Nephron progenitor cell (in vitro differentiated cells): ENCODE results near the gene CD14.
"Not testable (repeated sequence)": the region's sequence is repeated elsewhere in the genome, so short reads cannot be mapped to it uniquely, and the experiment has no call there.

ENCODE experiments used
- DNase-seq: peaks from one replicate; pipeline ENCODE4 v3.0.0; 2021
- H3K27ac Mint-ChIP-seq: 2 replicates; pipeline ENCODE4 v1.8.0; 2021; ENCODE audit warnings: mild to moderate bottlenecking, moderate library complexity, mixed read lengths
- H3K27me3 Mint-ChIP-seq: 2 replicates; pipeline ENCODE4 v1.8.0; 2021; ENCODE audit warnings: mild to moderate bottlenecking, low read depth, mixed read lengths; ENCODE audit not compliant: poor library complexity
- H3K36me3 Mint-ChIP-seq: 2 replicates; pipeline ENCODE4 v1.8.0; 2021; ENCODE audit warnings: low read depth, mixed read lengths
- H3K4me1 Mint-ChIP-seq: 2 replicates; pipeline ENCODE4 v1.8.0; 2021; ENCODE audit warnings: mixed read lengths
- H3K4me3 Mint-ChIP-seq: 2 replicates; pipeline ENCODE4 v1.8.0; 2021; ENCODE audit warnings: mild to moderate bottlenecking, moderate library complexity, mixed read lengths
- H3K9me3 Mint-ChIP-seq: 2 replicates; pipeline ENCODE4 v1.8.0; 2021; ENCODE audit warnings: mild to moderate bottlenecking, moderate library complexity, mixed read lengths
- TF ChIP-seq, protein P1 (sequence below): fragments of 200-600 bp; sonication (generic); IDR thresholded peaks from 2 replicates; pipeline ENCODE4 v1.5.0; 2021; ENCODE audit warnings: antibody characterized with exemption

CD14 gene

DNA sequence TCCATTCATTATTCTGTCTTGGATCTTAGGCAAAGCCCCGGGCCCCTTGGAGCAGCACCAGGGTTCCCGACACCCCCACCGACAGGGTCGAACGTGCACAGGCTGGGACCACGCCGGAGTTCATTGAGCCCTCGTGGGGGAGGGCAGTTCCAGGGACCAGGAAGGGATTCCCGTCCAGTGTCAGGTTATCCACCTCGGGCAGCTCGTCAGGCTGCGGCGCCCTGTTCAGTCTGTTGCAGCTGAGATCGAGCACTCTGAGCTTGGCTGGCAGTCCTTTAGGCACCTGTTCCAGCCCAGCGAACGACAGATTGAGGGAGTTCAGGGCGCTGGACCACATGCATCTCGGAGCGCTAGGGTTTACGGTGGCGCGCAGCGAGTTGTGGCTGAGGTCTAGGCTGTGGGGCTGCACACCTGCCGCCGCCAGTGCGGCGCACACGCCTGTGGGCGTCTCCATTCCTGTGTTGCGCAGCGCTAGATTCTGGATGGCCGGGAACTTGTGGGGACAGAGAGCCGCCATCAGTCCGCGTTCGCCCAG is 1.1 kb downstream of the CD14 start:
- TF ChIP-seq, protein P1, sequence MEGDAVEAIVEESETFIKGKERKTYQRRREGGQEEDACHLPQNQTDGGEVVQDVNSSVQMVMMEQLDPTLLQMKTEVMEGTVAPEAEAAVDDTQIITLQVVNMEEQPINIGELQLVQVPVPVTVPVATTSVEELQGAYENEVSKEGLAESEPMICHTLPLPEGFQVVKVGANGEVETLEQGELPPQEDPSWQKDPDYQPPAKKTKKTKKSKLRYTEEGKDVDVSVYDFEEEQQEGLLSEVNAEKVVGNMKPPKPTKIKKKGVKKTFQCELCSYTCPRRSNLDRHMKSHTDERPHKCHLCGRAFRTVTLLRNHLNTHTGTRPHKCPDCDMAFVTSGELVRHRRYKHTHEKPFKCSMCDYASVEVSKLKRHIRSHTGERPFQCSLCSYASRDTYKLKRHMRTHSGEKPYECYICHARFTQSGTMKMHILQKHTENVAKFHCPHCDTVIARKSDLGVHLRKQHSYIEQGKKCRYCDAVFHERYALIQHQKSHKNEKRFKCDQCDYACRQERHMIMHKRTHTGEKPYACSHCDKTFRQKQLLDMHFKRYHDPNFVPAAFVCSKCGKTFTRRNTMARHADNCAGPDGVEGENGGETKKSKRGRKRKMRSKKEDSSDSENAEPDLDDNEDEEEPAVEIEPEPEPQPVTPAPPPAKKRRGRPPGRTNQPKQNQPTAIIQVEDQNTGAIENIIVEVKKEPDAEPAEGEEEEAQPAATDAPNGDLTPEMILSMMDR, result no peak
- Mint-ChIP-seq H3K4me1 (no peaks in the 10 kb centered on the region), H3K36me3 (peaks cover 23% of the 10 kb centered on the region), H3K27me3 (peaks cover 11% of the 10 kb centered on the region), H3K27ac (no peak overlapping the region), H3K9me3 (peaks cover 38% of the 10 kb centered on the region), H3K4me3 (no peak overlapping the region)
- no peak for DNase-seq

GRCh38 chr5:140631036-140631417 is 1.9 kb downstream of the CD14 start:
- H3K9me3 Mint-ChIP-seq, result peaks cover 44% of the 10 kb centered on the region
- peaks cover 11% of the 10 kb centered on the region for H3K27me3 Mint-ChIP-seq
- H3K27ac Mint-ChIP-seq, result no peak overlapping the region
- no peak overlapping the region for H3K4me3 Mint-ChIP-seq
- TF ChIP-seq, protein P1, result no peak
- no peaks in the 10 kb centered on the region for H3K4me1 Mint-ChIP-seq
- H3K36me3 Mint-ChIP-seq, result peaks cover 23% of the 10 kb centered on the region
- no peak for DNase-seq

- Mint-ChIP-seq H3K27me3 (peaks cover 11% of the 10 kb centered on the region), H3K4me1 (no peaks in the 10 kb centered on the region), H3K27ac (no peak overlapping the region), H3K9me3 (peaks cover 48% of the 10 kb centered on the region), H3K36me3 (peaks cover 23% of the 10 kb centered on the region), H3K4me3 (no peak overlapping the region)
- TF ChIP-seq, protein P1, result no peak
- no peak for DNase-seq
Observed at GRCh38 chr5:140630292-140631035, 2.5 kb downstream of the CD14 start.

- no peaks in the 10 kb centered on the region for H3K4me1 Mint-ChIP-seq
- H3K9me3 Mint-ChIP-seq, result peaks cover 51% of the 10 kb centered on the region
- peaks cover 23% of the 10 kb centered on the region for H3K36me3 Mint-ChIP-seq
- H3K27ac Mint-ChIP-seq, result no peak overlapping the region
- no peak overlapping the region for H3K4me3 Mint-ChIP-seq
- TF ChIP-seq, protein P1, result no peak
- H3K27me3 Mint-ChIP-seq, result peaks cover 14% of the 10 kb centered on the region
- DNase-seq, result no peak
Observed at GRCh38 chr5:140628711-140629110, 4.3 kb downstream of the CD14 start.

DNA sequence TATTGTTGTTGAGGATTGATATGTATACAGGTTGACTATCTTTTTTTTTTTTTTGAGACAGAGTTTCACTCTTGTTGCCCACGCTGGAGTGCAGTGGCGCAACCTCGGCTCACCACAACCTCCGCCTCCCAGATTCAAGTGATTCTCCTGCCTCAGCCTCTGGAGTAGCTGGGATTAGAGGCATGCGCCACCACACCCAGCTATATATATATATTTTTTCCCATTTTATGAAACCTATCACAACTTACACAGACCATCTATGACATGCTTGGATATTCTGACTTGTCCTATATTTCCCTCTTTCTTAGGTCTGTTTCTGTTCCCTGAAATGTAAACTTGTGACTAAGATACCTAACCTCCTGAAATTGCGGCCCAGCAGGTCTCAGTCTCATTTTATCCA is 5.0 kb downstream of the CD14 start:
- no peaks in the 10 kb centered on the region for H3K4me1 Mint-ChIP-seq
- H3K27me3 Mint-ChIP-seq, result peaks cover 8% of the 10 kb centered on the region

DNA sequence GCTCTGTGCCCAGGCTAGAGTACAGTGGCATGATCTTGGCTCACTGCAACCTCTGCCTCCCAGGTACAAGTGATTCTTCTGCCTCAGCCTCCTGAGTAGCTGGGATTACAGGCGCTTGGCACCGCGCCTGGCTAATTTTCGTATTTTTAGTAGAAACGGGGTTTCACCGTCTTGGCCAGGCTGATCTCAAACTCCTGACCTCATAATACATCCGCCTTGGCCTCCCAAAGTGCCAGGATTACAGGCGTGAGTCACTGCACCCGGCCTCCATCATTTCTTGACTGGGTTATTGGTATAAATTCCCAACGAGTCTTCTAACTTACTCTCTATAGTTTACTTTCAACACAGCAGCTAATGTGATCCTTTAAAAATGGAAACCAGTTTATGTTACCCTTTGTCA is 8.1 kb downstream of the CD14 start:
- not testable (repeated sequence) for H3K36me3 Mint-ChIP-seq, H3K4me1 Mint-ChIP-seq, H3K27ac Mint-ChIP-seq, DNase-seq, H3K4me3 Mint-ChIP-seq
- peaks cover 23% of the 10 kb centered on the region for H3K27me3 Mint-ChIP-seq
- H3K9me3 Mint-ChIP-seq, result peaks cover 55% of the 10 kb centered on the region

More for the DNA sequence above, 5.0 kb downstream of the CD14 start:
- Mint-ChIP-seq H3K4me3 (no peak overlapping the region), H3K9me3 (peaks cover 55% of the 10 kb centered on the region), H3K36me3 (peaks cover 18% of the 10 kb centered on the region), H3K27ac (no peak overlapping the region)
- DNase-seq, result no peak
- TF ChIP-seq, protein P1, result no peak

- not testable (repeated sequence) for H3K4me3 Mint-ChIP-seq, H3K36me3 Mint-ChIP-seq, DNase-seq, H3K4me1 Mint-ChIP-seq, H3K27ac Mint-ChIP-seq
- H3K27me3 Mint-ChIP-seq, result peaks cover 39% of the 10 kb centered on the region
- peaks cover 50% of the 10 kb centered on the region for H3K9me3 Mint-ChIP-seq
Observed at GRCh38 chr5:140623061-140623460, 9.9 kb downstream of the CD14 start.
